ENCODE data around the gene TGFBR3L. TPM values are rescaled to one million over a fixed set of nuclear protein-coding genes. Genes with fewer than 3 reads are reported as not detected.
"Not testable (repeated sequence)": the region's sequence is repeated elsewhere in the genome, so short reads cannot be mapped to it uniquely, and the experiment has no call there.

Gene TGFBR3L
- total RNA-seq, 2 donors from 2014 or later, result not detected

DNA sequence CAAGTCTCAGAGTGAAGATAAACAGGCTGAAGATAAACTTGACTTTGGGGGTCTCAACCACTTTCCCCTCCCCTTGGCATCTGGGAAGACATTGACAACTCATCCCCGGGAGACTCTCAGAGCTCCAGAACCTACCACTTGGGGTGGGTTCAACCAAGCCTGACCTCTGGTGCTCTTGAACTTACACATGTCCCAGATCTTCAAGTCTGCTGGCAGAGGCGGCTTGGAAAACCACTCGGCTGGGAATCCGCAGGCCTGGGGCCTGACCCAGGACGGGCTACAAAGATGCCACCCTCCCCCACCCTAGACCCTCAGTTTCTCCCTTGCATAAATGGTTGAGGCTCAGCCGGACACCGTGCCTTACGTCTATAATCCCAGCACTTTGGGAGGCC lies 25.8 kb upstream of the TGFBR3L start:
- H3K36me3 ChIP-seq, result no peaks in the 10 kb centered on the region
- H3K4me3 ChIP-seq, result no peak overlapping the region
- no peaks in the 10 kb centered on the region for H3K9me3 ChIP-seq
- no peak overlapping the region for H3K27ac ChIP-seq
- TF ChIP-seq, protein P1, sequence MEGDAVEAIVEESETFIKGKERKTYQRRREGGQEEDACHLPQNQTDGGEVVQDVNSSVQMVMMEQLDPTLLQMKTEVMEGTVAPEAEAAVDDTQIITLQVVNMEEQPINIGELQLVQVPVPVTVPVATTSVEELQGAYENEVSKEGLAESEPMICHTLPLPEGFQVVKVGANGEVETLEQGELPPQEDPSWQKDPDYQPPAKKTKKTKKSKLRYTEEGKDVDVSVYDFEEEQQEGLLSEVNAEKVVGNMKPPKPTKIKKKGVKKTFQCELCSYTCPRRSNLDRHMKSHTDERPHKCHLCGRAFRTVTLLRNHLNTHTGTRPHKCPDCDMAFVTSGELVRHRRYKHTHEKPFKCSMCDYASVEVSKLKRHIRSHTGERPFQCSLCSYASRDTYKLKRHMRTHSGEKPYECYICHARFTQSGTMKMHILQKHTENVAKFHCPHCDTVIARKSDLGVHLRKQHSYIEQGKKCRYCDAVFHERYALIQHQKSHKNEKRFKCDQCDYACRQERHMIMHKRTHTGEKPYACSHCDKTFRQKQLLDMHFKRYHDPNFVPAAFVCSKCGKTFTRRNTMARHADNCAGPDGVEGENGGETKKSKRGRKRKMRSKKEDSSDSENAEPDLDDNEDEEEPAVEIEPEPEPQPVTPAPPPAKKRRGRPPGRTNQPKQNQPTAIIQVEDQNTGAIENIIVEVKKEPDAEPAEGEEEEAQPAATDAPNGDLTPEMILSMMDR (IDR thresholded peaks at IDR 0.05), result no peak
- DNase-seq (ENCODE audit: low spot score) (no peak), ATAC-seq (ENCODE audit: insufficient number of reproducible peaks, low FRiP score, low read depth) (no peak)
- peaks cover 4 to 6% of the 10 kb centered on the region in 2 donors for H3K4me1 ChIP-seq (ENCODE audit: control insufficient read depth in 1 of 2, low read depth in 2 of 2)
- H3K27me3 ChIP-seq (replicated peaks; ENCODE audit: insufficient read depth), result no peaks in the 10 kb centered on the region

- not testable (repeated sequence) for H3K4me3 ChIP-seq; ATAC-seq (ENCODE audit: insufficient number of reproducible peaks, low FRiP score, low read depth); H3K27ac ChIP-seq; H3K9me3 ChIP-seq; H3K27me3 ChIP-seq (replicated peaks; ENCODE audit: insufficient read depth); H3K4me1 ChIP-seq (ENCODE audit: control insufficient read depth in 1 of 2, low read depth in 2 of 2); DNase-seq (ENCODE audit: low spot score); H3K36me3 ChIP-seq
These were observed 21.1 kb upstream of the TGFBR3L start for GRCh38 chr19:7893362-7894101.

GRCh38 chr19:7894612-7895309 lies 19.9 kb upstream of the TGFBR3L start:
- Histone ChIP-seq H3K27ac (no peak overlapping the region), H3K27me3 (replicated peaks; ENCODE audit: insufficient read depth) (no peaks in the 10 kb centered on the region), H3K4me1 (ENCODE audit: control insufficient read depth in 1 of 2, low read depth in 2 of 2) (no peaks in the 10 kb centered on the region), H3K36me3 (no peaks in the 10 kb centered on the region), H3K9me3 (no peaks in the 10 kb centered on the region), H3K4me3 (no peak overlapping the region)
- no peak for ATAC-seq (ENCODE audit: insufficient number of reproducible peaks, low FRiP score, low read depth)
- DNase-seq (ENCODE audit: low spot score), result no peak
- TF ChIP-seq, protein P1 (IDR thresholded peaks at IDR 0.05), result no peak

GRCh38 chr19:7895565-7895964 lies 19.1 kb upstream of the TGFBR3L start:
- DNase-seq (ENCODE audit: low spot score), result no peak
- H3K9me3 ChIP-seq, result no peaks in the 10 kb centered on the region
- H3K27me3 ChIP-seq (replicated peaks; ENCODE audit: insufficient read depth), result no peaks in the 10 kb centered on the region
- no peak overlapping the region for H3K4me3 ChIP-seq
- H3K36me3 ChIP-seq, result no peaks in the 10 kb centered on the region
- H3K4me1 ChIP-seq (ENCODE audit: control insufficient read depth in 1 of 2, low read depth in 2 of 2), result no peaks in the 10 kb centered on the region
- no peak for ATAC-seq (ENCODE audit: insufficient number of reproducible peaks, low FRiP score, low read depth)
- no peak overlapping the region for H3K27ac ChIP-seq
- TF ChIP-seq, protein P1 (IDR thresholded peaks at IDR 0.05), result no peak

- Histone ChIP-seq H3K27me3 (replicated peaks; ENCODE audit: insufficient read depth) (no peaks in the 10 kb centered on the region), H3K9me3 (no peaks in the 10 kb centered on the region), H3K27ac (no peak overlapping the region), H3K4me3 (no peak overlapping the region), H3K36me3 (no peaks in the 10 kb centered on the region), H3K4me1 (ENCODE audit: control insufficient read depth in 1 of 2, low read depth in 2 of 2) (peaks cover 0 to under 1% of the 10 kb centered on the region in 2 donors)
- DNase-seq (ENCODE audit: low spot score) (no peak), ATAC-seq (ENCODE audit: insufficient number of reproducible peaks, low FRiP score, low read depth) (no peak)
- TF ChIP-seq, protein P1 (IDR thresholded peaks at IDR 0.05), result no peak
These were observed 17.3 kb upstream of the TGFBR3L start for GRCh38 chr19:7897292-7897691.
